Liver (tissue), 9 donors: ENCODE results near the gene FZD4. TPM values are rescaled to one million over a fixed set of nuclear protein-coding genes. Genes with fewer than 3 reads are reported as not detected.

Experiments used
- DNase-seq: peaks from one replicate; pipeline ENCODE4 v3.0.0-alpha.2; 2017; ENCODE audit warnings: low spot score
- H3K27ac ChIP-seq, 2 donors: one replicate each; pipeline ENCODE4 v1.7.0; 2013; ENCODE audit warnings: inconsistent platforms in 2 of 2, low read length in 2 of 2, control low read depth in 1 of 2, low read depth in 1 of 2, mild to moderate bottlenecking in 1 of 2
- H3K27me3 ChIP-seq, 4 donors: one replicate each; pipeline versions ENCODE4 v1.6.1 to v1.7.0; 2013; ENCODE audit warnings: low read length in 3 of 4, inconsistent platforms in 1 of 4, mild to moderate bottlenecking in 1 of 4, moderate library complexity in 1 of 4; ENCODE audit not compliant: control insufficient read depth in 4 of 4, insufficient read depth in 4 of 4
- H3K36me3 ChIP-seq, 4 donors: one replicate each; pipeline versions ENCODE4 v1.6.1 to v1.7.0; 2013; ENCODE audit warnings: low read length in 3 of 4, mild to moderate bottlenecking in 3 of 4, low read depth in 1 of 4, moderate library complexity in 1 of 4; ENCODE audit not compliant: control insufficient read depth in 4 of 4, insufficient read depth in 3 of 4
- H3K4me1 ChIP-seq, 4 donors: one replicate each; pipeline versions ENCODE4 v1.6.1 to v1.7.0; 2013; ENCODE audit warnings: low read length in 3 of 4, mild to moderate bottlenecking in 3 of 4, moderate library complexity in 1 of 4; ENCODE audit not compliant: control insufficient read depth in 4 of 4, insufficient read depth in 4 of 4
- H3K4me3 ChIP-seq, 3 donors: one replicate each; pipeline versions ENCODE4 v1.6.1 to v1.7.0; 2013; ENCODE audit warnings: low read length in 3 of 3, control low read depth in 1 of 3, low read depth in 1 of 3, mild to moderate bottlenecking in 1 of 3
- H3K9ac ChIP-seq, 2 donors: one replicate each; pipeline ENCODE4 v1.7.0; 2013; ENCODE audit warnings: low read length in 2 of 2, mild to moderate bottlenecking in 2 of 2, moderate library complexity in 2 of 2, control low read depth in 1 of 2, low read depth in 1 of 2
- H3K9me3 ChIP-seq, 4 donors: one replicate each; pipeline versions ENCODE4 v1.6.1 to v1.7.0; 2013; ENCODE audit warnings: low read length in 3 of 4; ENCODE audit not compliant: control insufficient read depth in 4 of 4
- ATF3 ChIP-seq: IDR thresholded peaks from 2 replicates; pipeline ENCODE4 v1.6.1; 2016; ENCODE audit warnings: antibody characterized with exemption
- FOXA2 ChIP-seq: IDR thresholded peaks from 2 replicates; pipeline ENCODE4 v1.6.1; 2016; ENCODE audit warnings: antibody characterized with exemption
- GABPA ChIP-seq, 2 donors: IDR thresholded peaks in 1 of 2; conservative IDR thresholded peaks in 1 of 2; 2 replicates each; pipeline ENCODE4 v1.6.1; 2016; ENCODE audit warnings: antibody characterized with exemption in 2 of 2, mild to moderate bottlenecking in 1 of 2, moderate library complexity in 1 of 2
- HNF4A ChIP-seq, 2 donors: conservative IDR thresholded peaks; 2 replicates each; pipeline ENCODE4 v1.6.1; 2016; ENCODE audit warnings: antibody characterized with exemption in 2 of 2, mild to moderate bottlenecking in 2 of 2
- HNF4G ChIP-seq: IDR thresholded peaks from 2 replicates; pipeline ENCODE4 v1.6.1; 2016; ENCODE audit warnings: antibody characterized with exemption
- JUND ChIP-seq, 2 donors: IDR thresholded peaks; 2 replicates each; pipeline ENCODE4 v1.6.1; 2016; ENCODE audit warnings: antibody characterized with exemption in 2 of 2
- MAX ChIP-seq: IDR thresholded peaks from 2 replicates; pipeline ENCODE4 v1.6.1; 2016; ENCODE audit warnings: antibody characterized with exemption
- RAD21 ChIP-seq, 2 donors: IDR thresholded peaks; 2 replicates each; pipeline ENCODE4 v1.6.1; 2016; ENCODE audit warnings: antibody characterized with exemption in 2 of 2, mild to moderate bottlenecking in 2 of 2
- REST ChIP-seq: IDR thresholded peaks from 2 replicates; pipeline ENCODE4 v1.6.1; 2016; ENCODE audit warnings: antibody characterized with exemption, mild to moderate bottlenecking
- RXRA ChIP-seq, 2 donors: IDR thresholded peaks; 2 replicates each; pipeline ENCODE4 v1.6.1; 2017 to 2018; ENCODE audit warnings: antibody characterized with exemption in 2 of 2, mild to moderate bottlenecking in 1 of 2
- SP1 ChIP-seq: IDR thresholded peaks from 2 replicates; pipeline ENCODE4 v1.6.1; 2018; ENCODE audit warnings: antibody characterized with exemption, mild to moderate bottlenecking
- TAF1 ChIP-seq: conservative IDR thresholded peaks from 2 replicates; pipeline ENCODE4 v1.6.1; 2016; ENCODE audit warnings: antibody characterized with exemption, mild to moderate bottlenecking
- YY1 ChIP-seq: IDR thresholded peaks from 2 replicates; pipeline ENCODE4 v1.6.1; 2016; ENCODE audit warnings: antibody characterized with exemption, mild to moderate bottlenecking
- ZBTB33 ChIP-seq: IDR thresholded peaks from 2 replicates; pipeline ENCODE4 v1.6.1; 2016; ENCODE audit warnings: antibody characterized with exemption
- WGBS: extraction: QIAGEN DNeasy Blood & Tissue Kit; methylation state at CpG from one replicate; pipeline ENCODE4 v1.1.7; 2013; 5-methylcytosine and 5-hydroxymethylcytosine counted together
- polyA plus RNA-seq, 2 donors: library from polyadenylated mRNA; stranded (reverse) in 1 of 2; unstranded in 1 of 2; fragments of 200-250 nt in 1 of 2; fragments of >200 nt in 1 of 2; fragmentation: Nextera tagmentation in 1 of 2; extraction: Ambion mirVana in 1 of 2; gene quantifications; one replicate each; pipeline versions ENCODE4 v1.2.1 to v1.2.3, GENCODE V29; 2013 to 2015
- total RNA-seq, 2 donors: library from RNA; depleted of rRNA; stranded (reverse); fragments of >200 nt; gene quantifications; one replicate each; pipeline ENCODE4 v1.2.3, GENCODE V29; 2014
- donor health status: healthy.
- donor health status: healthy.
- donor health status: healthy.
- donor health status: healthy.
- donor health status: healthy.

The FZD4 gene
- total and polyA plus RNA-seq, 4 donors = 4.9 to 23.7 (median 8.2) TPM

- DNase-seq = no peak
- no peaks in the 10 kb centered on the region for H3K27me3 ChIP-seq
- H3K36me3 ChIP-seq = no peaks in the 10 kb centered on the region
- H3K9me3 ChIP-seq = no peaks in the 10 kb centered on the region
- 59% methylated on average over 7 of the region's 7 CpGs for WGBS
- peak; percentile 22 for TF ChIP-seq FOXA2
- peak; percentile 69 for TF ChIP-seq ZBTB33
- no peak for TF ChIP-seq RAD21 (IDR thresholded peaks at IDR 0.05)
- peak; percentile 89 to 91 for TF ChIP-seq HNF4A (conservative IDR thresholded peaks at IDR 0.05)
- TF ChIP-seq HNF4G = peak; percentile 75
- peak; percentile 80 to 82 for TF ChIP-seq RXRA (IDR thresholded peaks at IDR 0.05)
- no peak for TF ChIP-seq ATF3
- peak; percentile 67 for TF ChIP-seq YY1
- TF ChIP-seq MAX = peak; percentile 53
- peak in 1 of 2 donors; percentile 23 for TF ChIP-seq JUND (IDR thresholded peaks at IDR 0.05)
- TF ChIP-seq REST = peak; percentile 44
- peak; percentile 79 for TF ChIP-seq SP1
- no peak for TF ChIP-seq TAF1
- H3K4me1 ChIP-seq = peaks cover 9 to 34% (median 30%) of the 10 kb centered on the region in 4 donors
- H3K27ac ChIP-seq = peak overlapping the region; percentile 58 to 62
- H3K4me3 ChIP-seq = no peak overlapping the region
- no peak overlapping the region for H3K9ac ChIP-seq
Observed at GRCh38 chr11:86981777-86982540, 26.8 kb upstream of the FZD4 start.

GRCh38 chr11:86980086-86980796, 25.0 kb upstream of the FZD4 start:
- no peak for DNase-seq
- WGBS = 79% methylated on average over 7 of the region's 7 CpGs
- TF ChIP-seq FOXA2 (no peak), RXRA (IDR thresholded peaks at IDR 0.05) (no peak), HNF4G (no peak), HNF4A (conservative IDR thresholded peaks at IDR 0.05) (no peak), GABPA (IDR thresholded peaks at IDR 0.05 in 1 of 2, conservative IDR thresholded peaks at IDR 0.05 in 1 of 2) (no peak)
- Histone ChIP-seq H3K9me3 (no peaks in the 10 kb centered on the region), H3K4me1 (peaks cover 9 to 34% (median 30%) of the 10 kb centered on the region in 4 donors), H3K27me3 (no peaks in the 10 kb centered on the region), H3K9ac (no peak overlapping the region), H3K36me3 (no peaks in the 10 kb centered on the region), H3K27ac (no peak overlapping the region), H3K4me3 (no peak overlapping the region)
